Endodermal cell (in vitro differentiated cells): ENCODE results near the gene STAC. TPM values are rescaled to one million over a fixed set of nuclear protein-coding genes. Genes with fewer than 3 reads are reported as not detected.

Experiments used
- DNase-seq: peaks from one replicate; pipeline ENCODE4 v3.0.0-alpha.2; 2017
- H3K27ac ChIP-seq: 2 replicates; pipeline ENCODE4 v1.5.1; 2013; ENCODE audit warnings: mild to moderate bottlenecking, low read depth, low read length, moderate library complexity
- H3K27me3 ChIP-seq: 2 replicates; pipeline ENCODE4 v1.6.1; 2013; ENCODE audit warnings: mild to moderate bottlenecking, low read length, moderate library complexity; ENCODE audit not compliant: insufficient read depth, control insufficient read depth, poor library complexity, severe bottlenecking
- H3K36me3 ChIP-seq: 2 replicates; pipeline ENCODE4 v1.7.0; 2013; ENCODE audit warnings: mild to moderate bottlenecking, low read length, moderate library complexity; ENCODE audit not compliant: control insufficient read depth, insufficient read depth
- H3K4me1 ChIP-seq: one replicate; pipeline ENCODE4 v1.7.0; 2013; ENCODE audit warnings: low read length; ENCODE audit not compliant: control insufficient read depth, insufficient read depth
- H3K4me3 ChIP-seq: 2 replicates; pipeline ENCODE4 v1.5.1; 2013; ENCODE audit warnings: mild to moderate bottlenecking, low read length, moderate library complexity
- H3K9ac ChIP-seq: 2 replicates; pipeline ENCODE4 v1.6.1; 2013; ENCODE audit warnings: mild to moderate bottlenecking, low read length, moderate library complexity; ENCODE audit not compliant: poor library complexity, severe bottlenecking; ENCODE audit errors: extremely low read depth
- H3K9me3 ChIP-seq: 2 replicates; pipeline ENCODE4 v1.6.1; 2013; ENCODE audit warnings: mild to moderate bottlenecking, low read length, moderate library complexity; ENCODE audit not compliant: control insufficient read depth
- H3K27ac Mint-ChIP-seq: 2 replicates; pipeline ENCODE4 v1.8.0; 2020; ENCODE audit warnings: mixed read lengths
- H3K27me3 Mint-ChIP-seq: 2 replicates; pipeline ENCODE4 v1.8.0; 2021; ENCODE audit warnings: mild to moderate bottlenecking, mixed read lengths; ENCODE audit not compliant: insufficient read depth
- H3K36me3 Mint-ChIP-seq: 2 replicates; pipeline ENCODE4 v1.8.0; 2020; ENCODE audit warnings: low read depth, mixed read lengths
- H3K4me1 Mint-ChIP-seq: 2 replicates; pipeline ENCODE4 v1.8.0; 2020; ENCODE audit warnings: mixed read lengths
- H3K4me3 Mint-ChIP-seq: 2 replicates; pipeline ENCODE4 v1.8.0; 2020; ENCODE audit warnings: mild to moderate bottlenecking, moderate library complexity, mixed read lengths
- H3K9me3 Mint-ChIP-seq: 2 replicates; pipeline ENCODE4 v1.8.0; 2020; ENCODE audit warnings: mild to moderate bottlenecking, mixed read lengths
- CTCF ChIP-seq: fragments of 200-600 bp; sonication (generic); conservative IDR thresholded peaks from 2 replicates; pipeline ENCODE4 v1.5.0; 2021; ENCODE audit warnings: antibody characterized with exemption, mild to moderate bottlenecking
- WGBS, 2 experiments: methylation state at CpG; one replicate each; pipeline versions ENCODE4 v1.1.5 to v1.1.7; 2013; ENCODE audit warnings: missing lambda C conversion rate in 2 of 2, mixed read lengths in 1 of 2; ENCODE audit not compliant: insufficient coverage in 1 of 2, insufficient read length in 1 of 2; 5-methylcytosine and 5-hydroxymethylcytosine counted together
- total RNA-seq, 2 donors: library from RNA; stranded (reverse); fragmentation: NEBNext Ultra II Directional in 1 of 2; extraction: Animal tissue kit (Norgen Biotek cat#: 25700) in 1 of 2; gene quantifications; 2 replicates in 1 of 2; 3 replicates in 1 of 2; pipeline ENCODE4 v1.2.1, GENCODE V29; 2021

The STAC gene
- total RNA-seq, 2 donors from 2014 or later = 0.80 to 1.2 TPM

- WGBS, 2 experiments = 88 to 91% methylated on average over 1 of the region's 1 CpG
- no peak for TF ChIP-seq CTCF
- Mint-ChIP-seq H3K36me3 (no peaks in the 10 kb centered on the region), H3K9me3 (no peaks in the 10 kb centered on the region), H3K4me1 (no peaks in the 10 kb centered on the region), H3K27ac (no peak overlapping the region), H3K27me3 (no peaks in the 10 kb centered on the region), H3K4me3 (no peak overlapping the region)
- Histone ChIP-seq H3K9ac (no peak overlapping the region), H3K36me3 (no peaks in the 10 kb centered on the region), H3K4me1 (peaks cover 3% of the 10 kb centered on the region), H3K27ac (no peak overlapping the region), H3K4me3 (no peak overlapping the region), H3K9me3 (no peaks in the 10 kb centered on the region), H3K27me3 (no peaks in the 10 kb centered on the region)
- DNase-seq = no peak
Measured at GRCh38 chr3:36501616-36502015, 121.3 kb downstream of the STAC start.

- TF ChIP-seq CTCF = no peak
- H3K4me1 Mint-ChIP-seq = no peaks in the 10 kb centered on the region
- no peaks in the 10 kb centered on the region for H3K27me3 ChIP-seq
- no peak overlapping the region for H3K4me3 Mint-ChIP-seq
- H3K36me3 Mint-ChIP-seq = no peaks in the 10 kb centered on the region
- no peak overlapping the region for H3K27ac Mint-ChIP-seq
- no peaks in the 10 kb centered on the region for H3K9me3 ChIP-seq
- no peaks in the 10 kb centered on the region for H3K36me3 ChIP-seq
- no peaks in the 10 kb centered on the region for H3K9me3 Mint-ChIP-seq
- H3K9ac ChIP-seq = no peak overlapping the region
- 96% methylated on average over 2 of the region's 2 CpGs; no CpG with 5 or more reads in 1 of the 2 experiments for WGBS, 2 experiments
- no peak overlapping the region for H3K4me3 ChIP-seq
- no peak for DNase-seq
- H3K4me1 ChIP-seq = no peaks in the 10 kb centered on the region
- no peak overlapping the region for H3K27ac ChIP-seq
- H3K27me3 Mint-ChIP-seq = no peaks in the 10 kb centered on the region
Measured at GRCh38 chr3:36505393-36505792, 125.1 kb downstream of the STAC start.

GRCh38 chr3:36511791-36512486, 131.6 kb downstream of the STAC start:
- Histone ChIP-seq H3K27ac (no peak overlapping the region), H3K9me3 (no peaks in the 10 kb centered on the region), H3K4me1 (no peaks in the 10 kb centered on the region), H3K27me3 (no peaks in the 10 kb centered on the region), H3K4me3 (no peak overlapping the region), H3K9ac (no peak overlapping the region), H3K36me3 (no peaks in the 10 kb centered on the region)
- Mint-ChIP-seq H3K27ac (no peak overlapping the region), H3K4me3 (no peak overlapping the region), H3K4me1 (no peaks in the 10 kb centered on the region), H3K9me3 (no peaks in the 10 kb centered on the region), H3K36me3 (no peaks in the 10 kb centered on the region), H3K27me3 (no peaks in the 10 kb centered on the region)
- TF ChIP-seq CTCF = no peak
- no peak for DNase-seq
- WGBS, 2 experiments = 85 to 96% methylated on average over 4 to 5 of the region's 5 CpGs
